SK-N-SH treated with all-trans-retinoic acid at 6 μM for 48 hours (cell line): Measurements from ENCODE around the gene RPL19.

Source experiments
- ATAC-seq: fragments of 200-7000 bp; cut with Tn5 transposase; 3 replicates; pipeline ENCODE4 v1.9.1; 2020; ENCODE audit warnings: mild to moderate bottlenecking, moderate library complexity
- ARNTL ChIP-seq: fragments of 450-650 bp; formaldehyde crosslinking; IDR thresholded peaks from 2 replicates; pipeline ENCODE4 v1.5.0; 2020; ENCODE audit warnings: low read depth, mild to moderate bottlenecking, moderate library complexity, borderline replicate concordance
- BACH2 ChIP-seq: fragments of 250-450 bp; sonication (Bioruptor Pico); IDR thresholded peaks from 2 replicates; pipeline ENCODE4 v1.9.0; 2021; ENCODE audit warnings: mild to moderate bottlenecking, borderline replicate concordance
- CSDC2 ChIP-seq: fragments of 250-450 bp; sonication (Bioruptor Pico); IDR thresholded peaks from 2 replicates; pipeline ENCODE4 v1.5.0; 2020; ENCODE audit warnings: mild to moderate bottlenecking, moderate library complexity
- ESRRG ChIP-seq: fragments of 250-450 bp; sonication (Bioruptor Pico); IDR thresholded peaks from 2 replicates; pipeline ENCODE4 v1.6.1; 2021; ENCODE audit warnings: mild to moderate bottlenecking
- GLIS3 ChIP-seq: fragments of 250-450 bp; sonication (Bioruptor Pico); IDR thresholded peaks from 2 replicates; pipeline ENCODE4 v1.5.0; 2020; ENCODE audit warnings: mild to moderate bottlenecking, moderate library complexity
- ISL1 ChIP-seq: fragments of 250-450 bp; sonication (Bioruptor Pico); IDR thresholded peaks from 2 replicates; pipeline ENCODE4 v2.1.2; 2022; ENCODE audit warnings: mild to moderate bottlenecking, moderate library complexity
- OSR1 ChIP-seq: fragments of 250-450 bp; sonication (Bioruptor Pico); IDR thresholded peaks from 2 replicates; pipeline ENCODE4 v1.8.0; 2022; ENCODE audit warnings: moderate library complexity, mild to moderate bottlenecking, inconsistent platforms
- PPARA ChIP-seq: fragments of 250-450 bp; sonication (Bioruptor Pico); IDR thresholded peaks from 2 replicates; pipeline ENCODE4 v1.5.0; 2020; ENCODE audit warnings: mild to moderate bottlenecking, borderline replicate concordance
- RARB ChIP-seq: fragments of 250-450 bp; sonication (Bioruptor Pico); IDR thresholded peaks from 2 replicates; pipeline ENCODE4 v1.8.0; 2021; ENCODE audit warnings: mild to moderate bottlenecking, moderate library complexity
- SNAI2 ChIP-seq: fragments of 250-450 bp; sonication (Bioruptor Pico); IDR thresholded peaks from 2 replicates; pipeline ENCODE4 v1.5.0; 2020; ENCODE audit warnings: mild to moderate bottlenecking, moderate library complexity
- TOX ChIP-seq: fragments of 250-450 bp; sonication (Bioruptor Pico); IDR thresholded peaks from 2 replicates; pipeline ENCODE4 v1.8.0; 2021; ENCODE audit warnings: mild to moderate bottlenecking, moderate library complexity, borderline replicate concordance
- ZC3H10 ChIP-seq: fragments of 250-450 bp; sonication (Bioruptor Pico); IDR thresholded peaks from 2 replicates; pipeline ENCODE4 v1.5.1; 2021; ENCODE audit warnings: mild to moderate bottlenecking, moderate library complexity
- ZFP3 ChIP-seq: fragments of 250-450 bp; sonication (Bioruptor Pico); IDR thresholded peaks from 2 replicates; pipeline ENCODE4 v1.5.0; 2020; ENCODE audit warnings: mild to moderate bottlenecking, moderate library complexity
- ZNF565 ChIP-seq: fragments of 450-650 bp; formaldehyde crosslinking; conservative IDR thresholded peaks from 2 replicates; pipeline ENCODE4 v1.5.0; 2020; ENCODE audit warnings: low read depth, mild to moderate bottlenecking, moderate library complexity
- ZNF8 ChIP-seq: fragments of 450-650 bp; formaldehyde crosslinking; IDR thresholded peaks from 2 replicates; pipeline ENCODE4 v1.5.0; 2020; ENCODE audit warnings: mild to moderate bottlenecking, moderate library complexity
- TF ChIP-seq, protein P1 (sequence below): fragments of 250-450 bp; sonication (Bioruptor Pico); IDR thresholded peaks from 2 replicates; pipeline ENCODE4 v1.5.0; 2020; ENCODE audit warnings: mild to moderate bottlenecking, moderate library complexity
- TF ChIP-seq, protein P2 (sequence below): fragments of 250-450 bp; sonication (Bioruptor Pico); IDR thresholded peaks from 2 replicates; pipeline ENCODE4 v1.8.0; 2021; ENCODE audit warnings: low read depth, mild to moderate bottlenecking, moderate library complexity, borderline replicate concordance
- TF ChIP-seq, protein P3 (sequence below): fragments of 250-450 bp; sonication (Bioruptor Pico); IDR thresholded peaks from 2 replicates; pipeline ENCODE4 v1.8.0; 2020; ENCODE audit warnings: mild to moderate bottlenecking, moderate library complexity, borderline replicate concordance
- TF ChIP-seq, protein P4 (sequence below): fragments of 250-450 bp; sonication (Bioruptor Pico); IDR thresholded peaks from 2 replicates; pipeline ENCODE4 v1.5.1; 2021; ENCODE audit warnings: mild to moderate bottlenecking, moderate library complexity
- TF ChIP-seq, protein P5 (sequence below): fragments of 250-450 bp; sonication (Bioruptor Pico); IDR thresholded peaks from 2 replicates; pipeline ENCODE4 v1.5.1; 2020; ENCODE audit warnings: low read depth, mild to moderate bottlenecking, moderate library complexity

Gene RPL19

DNA sequence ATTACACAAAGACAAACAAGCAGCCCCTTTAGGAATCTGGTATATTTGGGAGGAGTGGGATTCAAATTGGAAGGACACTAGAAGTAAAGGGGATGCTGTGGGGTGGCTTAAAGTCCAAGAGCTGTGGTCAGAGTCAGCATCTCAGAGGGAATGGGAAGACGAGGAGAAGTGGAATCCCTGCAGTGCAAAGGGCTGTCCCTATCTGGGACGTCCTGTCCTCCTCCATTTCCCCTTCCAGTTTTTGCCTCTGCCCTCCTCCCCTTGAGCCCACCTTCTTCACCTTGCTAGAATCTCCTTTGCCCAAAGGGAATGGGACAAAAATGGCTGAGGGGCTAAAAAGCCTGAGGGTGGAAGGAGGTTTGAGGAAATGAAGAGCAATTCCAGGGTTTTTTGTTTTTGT, 44.4 kb upstream of the RPL19 start:
- TF ChIP-seq OSR1 (CRISPR knock-in tag), result no peak
- TF ChIP-seq, protein P1, sequence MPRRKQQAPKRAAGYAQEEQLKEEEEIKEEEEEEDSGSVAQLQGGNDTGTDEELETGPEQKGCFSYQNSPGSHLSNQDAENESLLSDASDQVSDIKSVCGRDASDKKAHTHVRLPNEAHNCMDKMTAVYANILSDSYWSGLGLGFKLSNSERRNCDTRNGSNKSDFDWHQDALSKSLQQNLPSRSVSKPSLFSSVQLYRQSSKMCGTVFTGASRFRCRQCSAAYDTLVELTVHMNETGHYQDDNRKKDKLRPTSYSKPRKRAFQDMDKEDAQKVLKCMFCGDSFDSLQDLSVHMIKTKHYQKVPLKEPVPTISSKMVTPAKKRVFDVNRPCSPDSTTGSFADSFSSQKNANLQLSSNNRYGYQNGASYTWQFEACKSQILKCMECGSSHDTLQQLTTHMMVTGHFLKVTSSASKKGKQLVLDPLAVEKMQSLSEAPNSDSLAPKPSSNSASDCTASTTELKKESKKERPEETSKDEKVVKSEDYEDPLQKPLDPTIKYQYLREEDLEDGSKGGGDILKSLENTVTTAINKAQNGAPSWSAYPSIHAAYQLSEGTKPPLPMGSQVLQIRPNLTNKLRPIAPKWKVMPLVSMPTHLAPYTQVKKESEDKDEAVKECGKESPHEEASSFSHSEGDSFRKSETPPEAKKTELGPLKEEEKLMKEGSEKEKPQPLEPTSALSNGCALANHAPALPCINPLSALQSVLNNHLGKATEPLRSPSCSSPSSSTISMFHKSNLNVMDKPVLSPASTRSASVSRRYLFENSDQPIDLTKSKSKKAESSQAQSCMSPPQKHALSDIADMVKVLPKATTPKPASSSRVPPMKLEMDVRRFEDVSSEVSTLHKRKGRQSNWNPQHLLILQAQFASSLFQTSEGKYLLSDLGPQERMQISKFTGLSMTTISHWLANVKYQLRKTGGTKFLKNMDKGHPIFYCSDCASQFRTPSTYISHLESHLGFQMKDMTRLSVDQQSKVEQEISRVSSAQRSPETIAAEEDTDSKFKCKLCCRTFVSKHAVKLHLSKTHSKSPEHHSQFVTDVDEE (CRISPR knock-in tag), result no peak
- TF ChIP-seq, protein P2, sequence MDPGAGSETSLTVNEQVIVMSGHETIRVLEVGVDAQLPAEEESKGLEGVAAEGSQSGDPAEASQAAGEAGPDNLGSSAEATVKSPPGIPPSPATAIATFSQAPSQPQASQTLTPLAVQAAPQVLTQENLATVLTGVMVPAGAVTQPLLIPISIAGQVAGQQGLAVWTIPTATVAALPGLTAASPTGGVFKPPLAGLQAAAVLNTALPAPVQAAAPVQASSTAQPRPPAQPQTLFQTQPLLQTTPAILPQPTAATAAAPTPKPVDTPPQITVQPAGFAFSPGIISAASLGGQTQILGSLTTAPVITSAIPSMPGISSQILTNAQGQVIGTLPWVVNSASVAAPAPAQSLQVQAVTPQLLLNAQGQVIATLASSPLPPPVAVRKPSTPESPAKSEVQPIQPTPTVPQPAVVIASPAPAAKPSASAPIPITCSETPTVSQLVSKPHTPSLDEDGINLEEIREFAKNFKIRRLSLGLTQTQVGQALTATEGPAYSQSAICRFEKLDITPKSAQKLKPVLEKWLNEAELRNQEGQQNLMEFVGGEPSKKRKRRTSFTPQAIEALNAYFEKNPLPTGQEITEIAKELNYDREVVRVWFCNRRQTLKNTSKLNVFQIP (CRISPR knock-in tag), result no peak
- no peak for TF ChIP-seq ZNF565 (CRISPR knock-in tag)
- no peak for TF ChIP-seq SNAI2 (CRISPR knock-in tag)
- no peak for TF ChIP-seq ZFP3 (CRISPR knock-in tag)
- no peak for TF ChIP-seq ISL1
- no peak for TF ChIP-seq ARNTL (CRISPR knock-in tag)
- TF ChIP-seq, protein P3, sequence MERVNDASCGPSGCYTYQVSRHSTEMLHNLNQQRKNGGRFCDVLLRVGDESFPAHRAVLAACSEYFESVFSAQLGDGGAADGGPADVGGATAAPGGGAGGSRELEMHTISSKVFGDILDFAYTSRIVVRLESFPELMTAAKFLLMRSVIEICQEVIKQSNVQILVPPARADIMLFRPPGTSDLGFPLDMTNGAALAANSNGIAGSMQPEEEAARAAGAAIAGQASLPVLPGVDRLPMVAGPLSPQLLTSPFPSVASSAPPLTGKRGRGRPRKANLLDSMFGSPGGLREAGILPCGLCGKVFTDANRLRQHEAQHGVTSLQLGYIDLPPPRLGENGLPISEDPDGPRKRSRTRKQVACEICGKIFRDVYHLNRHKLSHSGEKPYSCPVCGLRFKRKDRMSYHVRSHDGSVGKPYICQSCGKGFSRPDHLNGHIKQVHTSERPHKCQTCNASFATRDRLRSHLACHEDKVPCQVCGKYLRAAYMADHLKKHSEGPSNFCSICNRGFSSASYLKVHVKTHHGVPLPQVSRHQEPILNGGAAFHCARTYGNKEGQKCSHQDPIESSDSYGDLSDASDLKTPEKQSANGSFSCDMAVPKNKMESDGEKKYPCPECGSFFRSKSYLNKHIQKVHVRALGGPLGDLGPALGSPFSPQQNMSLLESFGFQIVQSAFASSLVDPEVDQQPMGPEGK, result no peak
- no peak for TF ChIP-seq PPARA (CRISPR knock-in tag)
- no peak for TF ChIP-seq RARB (CRISPR knock-in tag)
- TF ChIP-seq TOX, result no peak
- no peak for TF ChIP-seq ZNF8 (CRISPR knock-in tag)
- TF ChIP-seq BACH2, result no peak
- no peak for TF ChIP-seq GLIS3 (CRISPR knock-in tag)
- TF ChIP-seq ZC3H10, result no peak
- TF ChIP-seq, protein P4, sequence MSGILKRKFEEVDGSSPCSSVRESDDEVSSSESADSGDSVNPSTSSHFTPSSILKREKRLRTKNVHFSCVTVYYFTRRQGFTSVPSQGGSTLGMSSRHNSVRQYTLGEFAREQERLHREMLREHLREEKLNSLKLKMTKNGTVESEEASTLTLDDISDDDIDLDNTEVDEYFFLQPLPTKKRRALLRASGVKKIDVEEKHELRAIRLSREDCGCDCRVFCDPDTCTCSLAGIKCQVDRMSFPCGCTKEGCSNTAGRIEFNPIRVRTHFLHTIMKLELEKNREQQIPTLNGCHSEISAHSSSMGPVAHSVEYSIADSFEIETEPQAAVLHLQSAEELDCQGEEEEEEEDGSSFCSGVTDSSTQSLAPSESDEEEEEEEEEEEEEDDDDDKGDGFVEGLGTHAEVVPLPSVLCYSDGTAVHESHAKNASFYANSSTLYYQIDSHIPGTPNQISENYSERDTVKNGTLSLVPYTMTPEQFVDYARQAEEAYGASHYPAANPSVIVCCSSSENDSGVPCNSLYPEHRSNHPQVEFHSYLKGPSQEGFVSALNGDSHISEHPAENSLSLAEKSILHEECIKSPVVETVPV (CRISPR knock-in tag), result no peak
- TF ChIP-seq, protein P5, sequence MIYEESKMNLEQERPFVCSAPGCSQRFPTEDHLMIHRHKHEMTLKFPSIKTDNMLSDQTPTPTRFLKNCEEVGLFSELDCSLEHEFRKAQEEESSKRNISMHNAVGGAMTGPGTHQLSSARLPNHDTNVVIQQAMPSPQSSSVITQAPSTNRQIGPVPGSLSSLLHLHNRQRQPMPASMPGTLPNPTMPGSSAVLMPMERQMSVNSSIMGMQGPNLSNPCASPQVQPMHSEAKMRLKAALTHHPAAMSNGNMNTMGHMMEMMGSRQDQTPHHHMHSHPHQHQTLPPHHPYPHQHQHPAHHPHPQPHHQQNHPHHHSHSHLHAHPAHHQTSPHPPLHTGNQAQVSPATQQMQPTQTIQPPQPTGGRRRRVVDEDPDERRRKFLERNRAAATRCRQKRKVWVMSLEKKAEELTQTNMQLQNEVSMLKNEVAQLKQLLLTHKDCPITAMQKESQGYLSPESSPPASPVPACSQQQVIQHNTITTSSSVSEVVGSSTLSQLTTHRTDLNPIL (CRISPR knock-in tag), result no peak
- TF ChIP-seq ESRRG (CRISPR knock-in tag), result no peak
- TF ChIP-seq, all 23 proteins: peak for 0
- no peak for ATAC-seq

DNA sequence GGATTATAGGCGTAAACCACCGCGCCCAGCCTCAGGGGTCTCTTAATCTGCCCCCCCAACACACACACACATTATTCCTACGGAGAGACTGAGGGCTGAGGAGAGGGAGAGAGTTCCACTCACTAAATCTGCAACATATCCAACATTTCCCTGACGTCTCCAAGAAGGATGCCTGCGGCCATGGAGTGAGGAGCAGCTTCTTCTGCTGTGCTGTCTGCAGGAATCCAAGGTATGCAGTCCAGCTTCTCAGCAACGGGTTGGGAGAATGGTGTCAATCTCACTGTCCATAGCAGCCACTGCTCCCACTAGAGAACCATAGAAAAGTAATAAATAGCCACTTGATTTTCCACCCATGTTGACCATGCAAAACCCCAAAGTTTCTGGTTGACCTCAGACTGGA, 43.6 kb upstream of the RPL19 start:
- no peak for ATAC-seq
- TF ChIP-seq, protein P1 (CRISPR knock-in tag), result no peak
- TF ChIP-seq CSDC2, result no peak
- TF ChIP-seq, all 23 proteins: peak for 0
